Peyer's patch (tissue), 4 donors: Measurements from ENCODE around the gene SPOCD1. TPM values are rescaled to one million over a fixed set of nuclear protein-coding genes. Genes with fewer than 3 reads are reported as not detected.

ENCODE experiments used
- DNase-seq, 3 donors: peaks; one replicate each; pipeline ENCODE4 v3.0.0-alpha.2; 2017 to 2019
- H3K27ac ChIP-seq, 4 donors: fragments of 200-600 bp; sonication (generic); one replicate each; pipeline ENCODE4 v1.5.1; 2016 to 2019
- H3K27me3 ChIP-seq, 2 donors: fragments of 200-600 bp; sonication (generic); one replicate each; pipeline ENCODE4 v1.5.1; 2019
- H3K36me3 ChIP-seq, 3 donors: fragments of 200-600 bp; sonication (generic); one replicate each; pipeline ENCODE4 v1.5.1; 2016 to 2019
- H3K4me1 ChIP-seq, 4 donors: fragments of 200-600 bp; sonication (generic); one replicate each; pipeline ENCODE4 v1.5.1; 2016 to 2019
- H3K4me3 ChIP-seq, 4 donors: fragments of 200-600 bp; sonication (generic); 1 replicate in 3 of 4; 2 replicates in 1 of 4; pipeline ENCODE4 v1.5.1; 2016 to 2019; ENCODE audit warnings: mild to moderate bottlenecking in 1 of 4
- H3K9me3 ChIP-seq, 4 donors: fragments of 200-600 bp; sonication (generic); one replicate each; pipeline ENCODE4 v1.5.1; 2016 to 2019; ENCODE audit warnings: mild to moderate bottlenecking in 1 of 4
- CTCF ChIP-seq, 6 experiments: fragments of 450-650 bp in 4 of 6; fragments of 200-600 bp in 2 of 6; sonication (generic) in 1 of 6; IDR thresholded peaks; one replicate each; pipeline ENCODE4 v1.5.1; 2017 to 2019; ENCODE audit warnings: antibody characterized with exemption in 6 of 6, mild to moderate bottlenecking in 3 of 6, moderate library complexity in 1 of 6
- POLR2A ChIP-seq, 2 donors: fragments of 450-650 bp; IDR thresholded peaks; one replicate each; pipeline ENCODE4 v1.5.1; 2017; ENCODE audit warnings: antibody characterized with exemption in 2 of 2, mild to moderate bottlenecking in 2 of 2, moderate library complexity in 2 of 2
- total RNA-seq, 4 donors: library from RNA; depleted of rRNA; stranded (reverse); fragments of >200 nt; gene quantifications; one replicate each; pipeline ENCODE4 v1.1.0, GENCODE V29; 2016

SPOCD1 gene
- total RNA-seq, 4 donors from 2014 or later = 0.80 to 3.3 TPM; not detected in 2

- DNase-seq = peak in 1 of 3 donors; percentile 35
- no peak overlapping the region for H3K4me3 ChIP-seq
- H3K36me3 ChIP-seq = no peaks in the 10 kb centered on the region
- TF ChIP-seq CTCF (IDR thresholded peaks at IDR 0.05) (no peak), POLR2A (IDR thresholded peaks at IDR 0.05) (no peak)
- H3K27me3 ChIP-seq = no peaks in the 10 kb centered on the region
- no peaks in the 10 kb centered on the region for H3K9me3 ChIP-seq
- H3K4me1 ChIP-seq = peaks cover 0 to 4% (median 0%) of the 10 kb centered on the region in 4 donors
- no peak overlapping the region for H3K27ac ChIP-seq
These were observed 4.2 kb downstream of the SPOCD1 start for GRCh38 chr1:31811605-31812004.

- Histone ChIP-seq H3K36me3 (no peaks in the 10 kb centered on the region), H3K9me3 (no peaks in the 10 kb centered on the region), H3K27ac (no peak overlapping the region), H3K4me3 (no peak overlapping the region), H3K27me3 (no peaks in the 10 kb centered on the region), H3K4me1 (no peaks in the 10 kb centered on the region)
- TF ChIP-seq CTCF (IDR thresholded peaks at IDR 0.05) (no peak), POLR2A (IDR thresholded peaks at IDR 0.05) (no peak)
- peak in 1 of 3 donors; percentile 25 for DNase-seq
These were observed 6.1 kb downstream of the SPOCD1 start for GRCh38 chr1:31809698-31810097.

GRCh38 chr1:31807273-31808048 is 8.4 kb downstream of the SPOCD1 start:
- Histone ChIP-seq H3K9me3 (no peaks in the 10 kb centered on the region), H3K36me3 (no peaks in the 10 kb centered on the region), H3K4me1 (no peaks in the 10 kb centered on the region), H3K27ac (no peak overlapping the region), H3K27me3 (no peaks in the 10 kb centered on the region), H3K4me3 (no peak overlapping the region)
- no peak for DNase-seq
- TF ChIP-seq POLR2A (IDR thresholded peaks at IDR 0.05) = no peak
- TF ChIP-seq CTCF (IDR thresholded peaks at IDR 0.05) = no peak

GRCh38 chr1:31805318-31805717 is 10.5 kb downstream of the SPOCD1 start:
- Histone ChIP-seq H3K4me1 (no peaks in the 10 kb centered on the region), H3K27ac (no peak overlapping the region), H3K4me3 (no peak overlapping the region), H3K9me3 (no peaks in the 10 kb centered on the region), H3K36me3 (no peaks in the 10 kb centered on the region), H3K27me3 (no peaks in the 10 kb centered on the region)
- TF ChIP-seq CTCF (IDR thresholded peaks at IDR 0.05) = no peak
- TF ChIP-seq POLR2A (IDR thresholded peaks at IDR 0.05) = no peak
- peak in 1 of 3 donors; percentile 27 for DNase-seq

- Histone ChIP-seq H3K4me1 (no peaks in the 10 kb centered on the region), H3K27ac (no peak overlapping the region), H3K27me3 (no peaks in the 10 kb centered on the region), H3K9me3 (no peaks in the 10 kb centered on the region), H3K4me3 (no peak overlapping the region), H3K36me3 (no peaks in the 10 kb centered on the region)
- no peak for DNase-seq
- TF ChIP-seq CTCF (IDR thresholded peaks at IDR 0.05) (no peak), POLR2A (IDR thresholded peaks at IDR 0.05) (no peak)
These were observed 11.7 kb downstream of the SPOCD1 start for GRCh38 chr1:31804098-31804497.
